SKM-1 treated with dmso at 0.1 percent for 144 hours (cell line): ENCODE data around the gene ZNF438.

Source experiments
- DNase-seq: peaks from one replicate; lab custom pipeline; 2025; ENCODE audit not compliant: unreplicated experiment; lab: John Stamatoyannopoulos, UW

Gene ZNF438

GRCh38 chr10:30894221-30894620 is 137.4 kb downstream of the ZNF438 start:
- DNase-seq = no peak

- DNase-seq = no peak
Observed at GRCh38 chr10:30893208-30893607, 138.5 kb downstream of the ZNF438 start.

GRCh38 chr10:30887839-30888238 is 143.8 kb downstream of the ZNF438 start:
- DNase-seq = no peak

- no peak for DNase-seq
Observed at GRCh38 chr10:30885423-30885822, 146.2 kb downstream of the ZNF438 start.

- DNase-seq = no peak
Observed at GRCh38 chr10:30883751-30884150, 147.9 kb downstream of the ZNF438 start.

GRCh38 chr10:30883116-30883515 is 148.5 kb downstream of the ZNF438 start:
- no peak for DNase-seq

- DNase-seq = no peak
Observed at GRCh38 chr10:30882281-30882680, 149.4 kb downstream of the ZNF438 start.

- no peak for DNase-seq
Observed at GRCh38 chr10:30878920-30879319, 152.7 kb downstream of the ZNF438 start.

- DNase-seq = no peak
Observed at GRCh38 chr10:30877111-30877510, 154.6 kb downstream of the ZNF438 start.

- DNase-seq = no peak
Observed at GRCh38 chr10:30873411-30873810, 158.3 kb downstream of the ZNF438 start.

- DNase-seq = no peak
Observed at GRCh38 chr10:30870896-30871295, 160.8 kb downstream of the ZNF438 start.

GRCh38 chr10:30869566-30869965 is 162.1 kb downstream of the ZNF438 start:
- no peak for DNase-seq

- DNase-seq = no peak
Observed at GRCh38 chr10:30868611-30869010, 163.1 kb downstream of the ZNF438 start.

- no peak for DNase-seq
Observed at GRCh38 chr10:30866896-30867295, 164.8 kb downstream of the ZNF438 start.

GRCh38 chr10:30865141-30865926 is 166.3 kb downstream of the ZNF438 start:
- DNase-seq = peak; percentile 0

GRCh38 chr10:30863516-30864210 is 168.0 kb downstream of the ZNF438 start:
- no peak for DNase-seq

- peak; percentile 30 for DNase-seq
Observed at GRCh38 chr10:30862486-30862885, 169.2 kb downstream of the ZNF438 start.

- DNase-seq = no peak
Observed at GRCh38 chr10:30861976-30862375, 169.7 kb downstream of the ZNF438 start.

- peak; percentile 0 for DNase-seq
Observed at GRCh38 chr10:30861221-30861620, 170.4 kb downstream of the ZNF438 start.

- DNase-seq = no peak
Observed at GRCh38 chr10:30858499-30858898, 173.2 kb downstream of the ZNF438 start.

GRCh38 chr10:30857803-30858202 is 173.9 kb downstream of the ZNF438 start:
- peak; percentile 14 for DNase-seq

GRCh38 chr10:30855131-30855530 is 176.5 kb downstream of the ZNF438 start:
- no peak for DNase-seq
